NCI-H2171 treated with DMSO at 0.1 percent for 48 hours (cell line): ENCODE measurements around the gene AMOTL2.
A peak's percentile ranks its signal among the peaks of the same experiment; 100 is the strongest.

Source experiments
- DNase-seq: peaks from one replicate; lab custom pipeline; 2025; lab: John Stamatoyannopoulos, UW

The AMOTL2 gene

DNA sequence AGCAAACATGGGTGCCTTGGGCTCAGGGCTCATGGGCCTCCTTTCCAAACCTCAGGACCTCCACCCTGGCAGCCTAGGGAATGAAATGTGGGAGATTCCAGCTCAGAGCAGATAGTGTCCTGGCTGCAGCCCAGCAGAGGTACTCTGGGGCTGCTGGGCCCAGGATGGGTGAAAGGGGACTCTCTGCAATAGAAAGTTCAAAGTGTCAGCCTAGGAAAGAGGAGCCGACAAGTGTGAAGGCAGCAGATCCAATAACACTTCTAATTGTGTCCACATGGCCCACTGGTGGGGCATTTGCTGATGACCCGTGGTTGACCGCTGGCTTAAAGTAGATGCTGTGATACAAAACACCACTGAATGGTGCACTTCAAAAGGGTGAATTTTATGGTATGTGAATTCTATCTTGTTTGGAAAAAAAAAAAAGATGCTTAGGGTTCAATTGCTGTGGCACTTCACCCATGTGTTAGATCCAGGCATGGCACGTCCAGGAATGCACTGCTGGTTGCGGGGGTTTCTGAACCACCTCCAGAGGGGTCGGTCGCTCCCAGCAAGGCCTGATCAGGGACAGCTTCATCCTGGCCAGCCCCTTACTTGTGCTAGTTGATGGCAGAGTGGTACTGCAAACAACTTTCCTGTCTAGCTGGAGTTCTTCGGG is 20.9 kb downstream of the AMOTL2 start:
- DNase-seq, result no peak

GRCh38 chr3:134352031-134352671 is 22.1 kb downstream of the AMOTL2 start:
- no peak for DNase-seq

DNA sequence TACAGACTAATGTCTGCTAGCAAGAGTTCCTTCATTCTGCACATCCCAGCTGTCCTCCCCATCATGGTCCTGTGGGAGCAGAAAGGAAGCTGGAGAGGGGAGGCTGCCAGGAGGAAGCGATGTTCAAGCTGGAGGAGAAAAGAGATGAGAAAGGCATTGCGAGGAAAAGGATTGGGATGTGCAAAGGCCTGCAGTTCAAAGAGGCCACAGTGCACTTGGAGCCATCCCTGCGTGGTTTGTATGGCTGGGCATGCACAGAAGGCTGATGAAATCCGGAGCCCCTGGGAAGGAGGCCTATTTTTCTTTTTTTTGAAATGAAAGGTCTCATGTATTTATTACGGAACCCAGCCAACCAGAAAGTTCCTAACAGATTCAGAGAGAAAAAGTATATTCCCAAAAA is 22.8 kb downstream of the AMOTL2 start:
- DNase-seq, result peak; percentile 6

GRCh38 chr3:134350861-134351311 is 23.4 kb downstream of the AMOTL2 start:
- peak; percentile 10 for DNase-seq

GRCh38 chr3:134350266-134350665 is 24.0 kb downstream of the AMOTL2 start:
- no peak for DNase-seq

- no peak for DNase-seq
Observed at GRCh38 chr3:134348524-134348923, 25.7 kb downstream of the AMOTL2 start.

DNA sequence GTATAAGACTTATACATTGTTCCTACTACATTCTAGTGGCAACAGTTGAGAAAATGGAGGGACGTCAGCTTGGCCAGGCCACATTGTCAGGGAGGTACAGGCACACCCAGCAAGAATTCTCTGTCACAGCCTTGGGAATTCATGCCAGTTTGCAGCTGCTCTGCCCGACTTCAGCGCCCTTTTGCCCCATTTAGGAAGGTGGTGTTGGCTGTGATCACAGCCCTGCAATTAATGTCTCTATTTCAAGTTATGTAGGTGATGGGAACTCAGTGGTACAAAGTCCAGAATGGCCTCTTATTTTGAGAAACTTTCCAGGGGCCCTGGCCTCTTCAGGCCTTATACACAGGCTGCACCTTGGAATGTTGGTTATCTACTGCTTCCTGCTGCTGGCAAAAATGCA is 26.7 kb downstream of the AMOTL2 start:
- no peak for DNase-seq

- DNase-seq, result no peak
Observed at GRCh38 chr3:134346744-134347143, 27.5 kb downstream of the AMOTL2 start.

DNA sequence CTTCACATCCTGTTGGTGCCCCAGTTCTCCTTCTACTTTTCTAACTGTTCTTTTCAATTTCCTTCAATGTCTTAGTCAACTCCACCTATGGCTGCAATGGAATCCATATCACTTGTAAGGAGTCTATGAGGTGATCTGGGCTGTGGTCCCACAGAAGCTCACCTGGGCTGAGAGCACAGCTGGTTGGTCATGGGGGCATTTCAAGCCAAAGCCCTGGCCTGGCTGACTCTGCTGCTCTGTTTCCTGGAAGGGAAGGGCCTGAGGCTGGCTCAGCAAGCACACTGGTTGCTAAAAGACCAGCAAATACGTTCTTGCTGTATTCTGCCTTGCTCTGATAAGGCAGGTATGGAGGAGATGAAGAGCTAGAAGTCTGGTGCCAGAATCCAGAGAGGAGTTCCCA is 29.0 kb downstream of the AMOTL2 start:
- DNase-seq, result no peak

DNA sequence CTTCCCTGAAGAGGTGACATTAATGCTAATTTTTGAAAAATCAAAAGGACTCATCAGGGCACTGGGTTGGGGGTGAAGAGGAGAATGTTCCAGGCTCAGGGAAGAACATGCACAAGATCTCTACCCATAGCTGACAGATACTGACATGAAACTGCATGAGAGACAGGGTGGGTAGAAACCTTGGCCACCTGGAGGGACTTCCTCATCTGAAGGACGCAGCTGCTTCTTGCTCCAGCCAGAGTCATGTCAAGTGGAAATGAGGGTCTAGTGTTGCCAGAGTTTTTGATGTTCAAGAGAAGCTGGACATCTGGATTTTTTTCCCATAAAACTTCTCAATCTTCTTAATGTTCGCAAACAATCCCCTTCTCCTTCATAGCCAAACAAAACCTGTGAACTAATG is 29.7 kb downstream of the AMOTL2 start:
- DNase-seq, result no peak

- peak; percentile 38 for DNase-seq
Observed at GRCh38 chr3:134342259-134342658, 32.0 kb downstream of the AMOTL2 start.

DNA sequence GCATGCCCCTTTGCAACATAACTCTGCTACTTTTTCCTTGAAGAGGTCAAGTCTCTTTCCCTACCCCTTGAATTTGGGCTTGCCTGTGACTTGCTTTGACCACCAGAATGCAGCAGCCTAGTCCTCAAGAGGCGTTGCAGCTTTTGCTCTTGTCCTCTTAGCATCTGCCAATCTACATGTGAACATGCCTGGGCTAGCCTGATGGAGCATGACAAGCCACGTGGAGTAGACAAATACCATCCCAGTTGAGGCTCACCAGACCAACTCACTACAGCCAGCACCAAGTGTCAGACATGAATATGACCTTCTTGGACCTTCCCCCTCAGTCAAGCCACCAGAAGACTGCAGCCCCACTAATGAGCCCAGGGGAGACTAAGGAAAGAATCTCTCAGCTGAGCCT is 32.9 kb downstream of the AMOTL2 start:
- peak; percentile 39 for DNase-seq

DNA sequence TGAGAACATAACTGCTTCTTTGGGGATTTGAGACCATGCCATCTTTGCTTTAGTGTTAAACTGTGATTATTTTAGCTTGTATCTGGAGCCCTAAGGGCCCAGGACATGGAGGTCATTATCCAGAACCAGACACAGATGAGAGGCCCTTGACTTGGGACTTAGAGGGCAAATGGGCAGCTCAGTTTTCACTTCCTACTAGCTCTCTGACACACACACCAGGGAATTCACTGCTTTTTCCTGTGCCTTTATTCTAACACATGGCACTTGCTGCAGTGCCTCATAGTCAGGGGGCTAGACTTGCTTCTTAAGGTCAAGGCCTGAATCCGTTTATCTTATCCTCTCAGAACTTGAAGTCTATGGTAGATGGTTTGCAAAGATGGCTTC is 33.3 kb downstream of the AMOTL2 start:
- no peak for DNase-seq

- no peak for DNase-seq
Observed at GRCh38 chr3:134340362-134340981, 33.8 kb downstream of the AMOTL2 start.

GRCh38 chr3:134339913-134340312 is 34.3 kb downstream of the AMOTL2 start:
- no peak for DNase-seq

DNA sequence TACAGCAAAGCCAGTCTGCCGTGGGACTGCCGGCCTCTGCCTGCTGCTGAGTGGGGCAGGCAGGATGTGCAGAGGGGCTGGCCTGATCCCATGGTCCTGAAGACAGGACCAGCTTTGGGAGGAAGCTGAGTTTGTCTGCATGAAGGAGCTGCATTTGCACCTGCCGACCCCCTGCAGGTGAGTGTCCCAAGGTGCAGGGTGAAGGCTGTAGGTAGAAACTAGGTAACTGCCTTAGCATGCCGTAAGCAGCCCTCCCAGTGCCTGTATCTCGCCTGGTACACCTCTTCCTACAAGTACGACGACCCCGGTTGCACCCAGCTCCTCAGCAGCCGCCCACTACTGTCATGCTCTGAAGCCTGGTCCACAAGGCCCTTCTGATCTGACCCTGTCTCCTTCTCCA is 34.9 kb downstream of the AMOTL2 start:
- DNase-seq, result no peak

DNA sequence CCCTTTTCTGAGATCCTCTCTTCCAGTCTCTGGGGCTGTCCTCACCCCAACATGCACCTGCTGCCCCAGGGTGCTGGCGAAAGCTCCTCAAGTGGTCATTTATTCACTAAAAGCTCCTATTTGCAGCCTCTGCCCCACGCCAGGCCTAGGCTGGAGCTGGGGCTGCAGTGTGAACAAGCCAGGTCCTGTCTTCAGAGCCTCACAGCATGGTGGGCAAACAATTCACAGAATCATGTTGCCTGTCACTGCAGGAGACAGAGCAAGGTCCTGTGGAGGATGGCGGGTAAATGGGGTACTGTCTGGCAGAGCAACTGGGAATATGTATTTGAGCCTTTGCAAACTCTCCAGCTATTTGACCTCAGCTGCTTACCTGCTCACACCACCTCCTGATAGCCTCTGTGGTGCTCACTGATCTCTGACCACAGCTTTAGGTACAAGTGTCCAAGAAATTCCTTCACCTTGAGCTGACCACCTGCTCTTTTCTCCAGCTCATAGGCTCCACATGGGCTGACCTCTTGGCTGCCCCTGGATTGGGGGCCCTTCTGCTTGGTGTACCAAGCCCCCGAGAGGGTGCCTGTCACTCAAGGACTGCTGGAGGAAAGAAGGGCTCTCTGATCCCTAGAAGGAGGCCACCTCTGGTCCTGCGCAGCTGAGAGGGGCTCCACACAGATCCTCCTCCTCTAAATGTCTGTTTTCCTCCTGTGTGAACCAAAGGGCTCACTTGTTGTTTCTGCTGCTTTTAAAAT is 35.6 kb downstream of the AMOTL2 start:
- DNase-seq, result no peak

DNA sequence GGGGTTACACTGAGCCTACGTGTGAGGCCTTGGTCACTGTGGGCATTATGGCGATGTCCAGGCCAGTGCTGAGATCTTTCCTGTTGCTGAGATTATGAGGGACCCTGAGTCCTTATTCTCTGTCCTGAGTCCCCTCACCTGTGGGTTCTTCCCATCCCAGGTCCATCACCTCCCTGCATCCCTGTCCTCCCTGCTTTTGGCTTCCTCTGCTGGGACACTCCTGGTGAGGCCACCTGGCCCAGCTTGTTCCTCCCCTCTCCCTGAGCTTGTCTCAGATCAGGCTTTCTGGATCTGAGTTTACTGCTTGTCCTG is 36.1 kb downstream of the AMOTL2 start:
- no peak for DNase-seq

DNA sequence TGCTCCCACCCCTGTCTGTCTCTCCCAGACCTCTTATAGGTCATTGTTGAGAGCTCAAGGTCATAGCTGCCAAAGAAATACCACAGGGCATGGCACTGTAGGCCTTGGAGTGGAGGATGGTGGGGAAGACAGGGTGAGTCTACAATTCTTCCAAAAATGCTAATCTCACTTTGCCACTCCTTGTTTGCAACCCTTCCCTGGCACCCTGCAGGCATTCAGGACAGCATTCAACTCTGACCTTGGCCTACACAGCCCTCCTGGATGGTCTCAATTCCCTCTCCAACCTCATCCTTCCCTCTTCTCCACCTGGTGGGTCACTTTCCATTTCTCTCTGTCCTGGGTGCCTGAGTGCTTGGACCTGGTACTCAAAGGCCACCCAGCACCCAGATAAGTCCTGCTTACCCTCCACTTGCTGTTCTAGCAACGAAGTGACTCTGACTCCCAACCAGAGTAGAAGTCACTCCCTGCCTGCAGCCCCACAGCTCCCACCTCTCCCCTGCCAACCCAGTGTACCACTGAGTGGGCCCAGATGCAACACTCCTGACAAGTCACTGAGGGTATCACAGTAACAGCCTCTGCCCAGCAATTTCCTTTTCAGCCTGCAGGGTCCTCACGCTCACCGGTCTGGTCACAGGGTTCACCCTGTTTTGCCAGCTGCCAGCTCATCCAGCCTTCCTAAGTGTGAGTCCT is 36.6 kb downstream of the AMOTL2 start:
- no peak for DNase-seq

GRCh38 chr3:134337071-134337482 is 37.2 kb downstream of the AMOTL2 start:
- no peak for DNase-seq

DNA sequence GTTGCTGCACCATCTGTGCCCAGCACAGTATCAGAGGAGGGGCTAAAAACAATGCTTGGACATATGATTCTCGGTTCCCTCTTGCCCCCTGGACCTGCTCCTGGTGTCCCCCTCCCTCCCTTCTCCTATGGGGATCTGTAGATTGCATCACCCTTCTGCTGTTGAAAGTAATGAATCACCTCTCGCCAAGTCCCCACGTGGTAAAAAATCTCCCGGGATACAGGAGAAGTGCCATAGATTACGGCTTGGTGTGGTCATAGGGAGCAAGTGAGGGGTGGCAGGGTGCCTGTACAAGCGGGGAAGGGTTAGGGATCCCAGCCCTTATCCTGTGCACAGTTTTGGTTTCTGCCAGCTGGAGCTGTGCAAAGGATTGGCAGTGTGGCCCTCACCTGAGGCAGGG is 37.7 kb downstream of the AMOTL2 start:
- DNase-seq, result peak; percentile 78

GRCh38 chr3:134334901-134335280 is 39.4 kb downstream of the AMOTL2 start:
- DNase-seq, result no peak
